Measurements from ENCODE around the gene TMEM178B.

The TMEM178B gene

GRCh38 chr7:141207661-141208060, 133.8 kb downstream of the TMEM178B start:
- no peaks in the 10 kb centered on the region for H3K36me3 ChIP-seq (ENCODE audit: control insufficient read depth in 5 of 5, insufficient read depth in 5 of 5, low read length in 5 of 5)
- H3K4me1 ChIP-seq (ENCODE audit: control insufficient read depth in 5 of 5, insufficient read depth in 5 of 5, low read length in 5 of 5): no peaks in the 10 kb centered on the region
- peaks cover 0 to 3% (median 0%) of the 10 kb centered on the region in 5 donors for H3K27me3 ChIP-seq (ENCODE audit: control insufficient read depth in 5 of 5, insufficient read depth in 4 of 5, low read length in 5 of 5)
- no peak overlapping the region for H3K27ac ChIP-seq (ENCODE audit: low read depth, low read length)
- H3K9me3 ChIP-seq (ENCODE audit: control insufficient read depth in 5 of 5, low read length in 5 of 5): no peaks in the 10 kb centered on the region
- no peak overlapping the region for H3K4me3 ChIP-seq (ENCODE audit: low read depth in 1 of 5, low read length in 5 of 5)
- no peak overlapping the region for H3K9ac ChIP-seq (ENCODE audit: low read length in 5 of 5)

DNA sequence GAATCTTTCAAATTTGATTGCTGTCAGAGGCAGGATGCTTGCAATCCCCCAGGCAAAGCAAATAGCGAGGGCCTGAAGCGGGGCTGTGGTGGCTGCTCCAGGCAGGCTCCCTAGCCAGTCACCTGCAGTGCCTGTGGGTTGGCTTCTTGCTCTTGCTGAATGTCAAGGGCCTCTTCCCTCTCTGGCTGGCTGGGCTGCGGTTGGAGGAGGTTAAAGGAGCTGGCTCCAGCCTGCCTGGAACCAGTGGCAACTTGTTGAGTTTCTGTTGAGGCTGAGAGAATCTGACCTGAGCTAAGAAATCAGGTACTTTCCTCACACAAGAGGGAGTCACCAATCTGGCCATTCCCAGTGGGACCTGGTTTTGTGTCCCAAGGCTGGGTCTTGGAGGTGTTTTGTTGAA, 134.7 kb downstream of the TMEM178B start:
- no peak overlapping the region for H3K4me3 ChIP-seq (ENCODE audit: low read depth in 1 of 5, low read length in 5 of 5)
- H3K27me3 ChIP-seq (ENCODE audit: control insufficient read depth in 5 of 5, insufficient read depth in 4 of 5, low read length in 5 of 5): peaks cover 0 to 3% (median 0%) of the 10 kb centered on the region in 5 donors
- no peaks in the 10 kb centered on the region for H3K4me1 ChIP-seq (ENCODE audit: control insufficient read depth in 5 of 5, insufficient read depth in 5 of 5, low read length in 5 of 5)
- no peaks in the 10 kb centered on the region for H3K36me3 ChIP-seq (ENCODE audit: control insufficient read depth in 5 of 5, insufficient read depth in 5 of 5, low read length in 5 of 5)
- H3K9me3 ChIP-seq (ENCODE audit: control insufficient read depth in 5 of 5, low read length in 5 of 5): no peaks in the 10 kb centered on the region
- no peak overlapping the region for H3K27ac ChIP-seq (ENCODE audit: low read depth, low read length)
- no peak overlapping the region for H3K9ac ChIP-seq (ENCODE audit: low read length in 5 of 5)

- Histone ChIP-seq H3K9me3 (ENCODE audit: control insufficient read depth in 5 of 5, low read length in 5 of 5) (no peaks in the 10 kb centered on the region), H3K9ac (ENCODE audit: low read length in 5 of 5) (no peak overlapping the region), H3K27ac (ENCODE audit: low read depth, low read length) (no peak overlapping the region), H3K4me3 (ENCODE audit: low read depth in 1 of 5, low read length in 5 of 5) (no peak overlapping the region), H3K27me3 (ENCODE audit: control insufficient read depth in 5 of 5, insufficient read depth in 4 of 5, low read length in 5 of 5) (no peaks in the 10 kb centered on the region), H3K36me3 (ENCODE audit: control insufficient read depth in 5 of 5, insufficient read depth in 5 of 5, low read length in 5 of 5) (no peaks in the 10 kb centered on the region), H3K4me1 (ENCODE audit: control insufficient read depth in 5 of 5, insufficient read depth in 5 of 5, low read length in 5 of 5) (no peaks in the 10 kb centered on the region)
Measured at GRCh38 chr7:141209454-141209853, 135.6 kb downstream of the TMEM178B start.

DNA sequence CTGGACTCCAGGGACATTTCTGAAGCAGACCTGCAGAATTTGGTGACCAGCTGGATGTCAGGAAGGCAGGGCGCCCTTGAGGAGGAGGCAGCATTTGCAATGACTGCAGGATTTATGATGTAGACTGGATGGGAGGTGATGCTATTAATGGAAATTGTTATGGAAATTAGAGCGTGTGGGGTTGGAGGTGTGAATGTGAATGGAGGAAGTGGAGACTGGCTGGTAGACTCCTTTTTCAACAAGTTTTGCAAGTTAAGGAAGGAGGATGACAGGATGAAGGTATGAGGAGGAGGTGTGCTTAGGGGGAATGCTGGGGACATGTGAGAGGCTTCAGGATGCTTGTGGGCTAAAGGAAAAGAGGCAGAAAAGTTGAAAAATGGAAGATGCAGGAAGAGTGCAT, 137.0 kb downstream of the TMEM178B start:
- H3K27ac ChIP-seq (ENCODE audit: low read depth, low read length): no peak overlapping the region
- no peaks in the 10 kb centered on the region for H3K4me1 ChIP-seq (ENCODE audit: control insufficient read depth in 5 of 5, insufficient read depth in 5 of 5, low read length in 5 of 5)
- H3K4me3 ChIP-seq (ENCODE audit: low read depth in 1 of 5, low read length in 5 of 5): no peak overlapping the region
- H3K36me3 ChIP-seq (ENCODE audit: control insufficient read depth in 5 of 5, insufficient read depth in 5 of 5, low read length in 5 of 5): no peaks in the 10 kb centered on the region
- H3K27me3 ChIP-seq (ENCODE audit: control insufficient read depth in 5 of 5, insufficient read depth in 4 of 5, low read length in 5 of 5): no peaks in the 10 kb centered on the region
- no peaks in the 10 kb centered on the region for H3K9me3 ChIP-seq (ENCODE audit: control insufficient read depth in 5 of 5, low read length in 5 of 5)
- no peak overlapping the region for H3K9ac ChIP-seq (ENCODE audit: low read length in 5 of 5)

DNA sequence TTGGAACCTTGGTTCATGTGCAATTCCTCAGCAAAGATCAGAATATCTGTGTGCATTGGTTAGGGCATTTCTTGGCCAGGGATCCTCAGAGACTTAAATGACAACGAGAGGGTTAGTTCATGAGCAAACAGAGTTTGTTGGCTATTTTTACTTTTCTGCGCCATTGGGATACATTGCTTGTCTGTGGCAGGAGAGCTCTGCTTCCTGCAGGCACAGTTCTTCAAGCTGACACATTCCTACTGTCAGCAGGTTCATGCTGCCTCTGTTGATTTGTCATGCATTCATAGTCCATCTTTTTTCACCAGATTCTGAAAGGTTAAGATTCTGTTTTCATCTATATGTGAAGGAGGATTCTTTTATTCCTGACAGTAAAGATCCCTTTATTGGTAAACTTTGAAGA, 139.4 kb downstream of the TMEM178B start:
- Histone ChIP-seq H3K4me3 (ENCODE audit: low read depth in 1 of 5, low read length in 5 of 5) (no peak overlapping the region), H3K9ac (ENCODE audit: low read length in 5 of 5) (no peak overlapping the region), H3K27me3 (ENCODE audit: control insufficient read depth in 5 of 5, insufficient read depth in 4 of 5, low read length in 5 of 5) (no peaks in the 10 kb centered on the region), H3K36me3 (ENCODE audit: control insufficient read depth in 5 of 5, insufficient read depth in 5 of 5, low read length in 5 of 5) (no peaks in the 10 kb centered on the region), H3K27ac (ENCODE audit: low read depth, low read length) (no peak overlapping the region), H3K4me1 (ENCODE audit: control insufficient read depth in 5 of 5, insufficient read depth in 5 of 5, low read length in 5 of 5) (no peaks in the 10 kb centered on the region), H3K9me3 (ENCODE audit: control insufficient read depth in 5 of 5, low read length in 5 of 5) (no peaks in the 10 kb centered on the region)

DNA sequence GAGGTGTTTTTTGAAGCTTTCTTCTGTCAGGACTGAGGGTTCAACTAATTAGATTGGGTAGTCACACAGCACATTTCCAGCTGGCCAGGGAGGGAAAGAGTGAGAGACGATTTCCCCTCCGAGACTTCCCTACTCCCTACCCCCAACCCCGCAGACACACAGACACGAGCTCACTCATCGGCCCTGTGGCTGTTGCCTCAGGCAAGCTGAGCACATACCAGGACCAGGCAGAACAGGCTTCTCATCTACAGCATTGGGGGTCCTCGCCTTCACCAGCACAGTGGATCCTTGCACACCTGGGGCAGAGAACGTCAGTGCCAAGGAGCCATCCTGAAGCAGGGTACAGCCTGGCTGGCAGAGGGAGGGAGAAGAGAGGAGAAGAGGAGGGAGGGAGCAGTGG, 144.1 kb downstream of the TMEM178B start:
- peaks cover 0 to 3% (median 0%) of the 10 kb centered on the region in 5 donors for H3K27me3 ChIP-seq (ENCODE audit: control insufficient read depth in 5 of 5, insufficient read depth in 4 of 5, low read length in 5 of 5)
- no peak overlapping the region for H3K27ac ChIP-seq (ENCODE audit: low read depth, low read length)
- no peaks in the 10 kb centered on the region for H3K9me3 ChIP-seq (ENCODE audit: control insufficient read depth in 5 of 5, low read length in 5 of 5)
- no peaks in the 10 kb centered on the region for H3K4me1 ChIP-seq (ENCODE audit: control insufficient read depth in 5 of 5, insufficient read depth in 5 of 5, low read length in 5 of 5)
- H3K9ac ChIP-seq (ENCODE audit: low read length in 5 of 5): no peak overlapping the region
- no peaks in the 10 kb centered on the region for H3K36me3 ChIP-seq (ENCODE audit: control insufficient read depth in 5 of 5, insufficient read depth in 5 of 5, low read length in 5 of 5)
- no peak overlapping the region for H3K4me3 ChIP-seq (ENCODE audit: low read depth in 1 of 5, low read length in 5 of 5)

GRCh38 chr7:141218941-141219340, 145.1 kb downstream of the TMEM178B start:
- H3K4me1 ChIP-seq (ENCODE audit: control insufficient read depth in 5 of 5, insufficient read depth in 5 of 5, low read length in 5 of 5): no peaks in the 10 kb centered on the region
- H3K9ac ChIP-seq (ENCODE audit: low read length in 5 of 5): no peak overlapping the region
- H3K27ac ChIP-seq (ENCODE audit: low read depth, low read length): no peak overlapping the region
- H3K27me3 ChIP-seq (ENCODE audit: control insufficient read depth in 5 of 5, insufficient read depth in 4 of 5, low read length in 5 of 5): peaks cover 0 to 3% (median 0%) of the 10 kb centered on the region in 5 donors
- no peaks in the 10 kb centered on the region for H3K9me3 ChIP-seq (ENCODE audit: control insufficient read depth in 5 of 5, low read length in 5 of 5)
- H3K4me3 ChIP-seq (ENCODE audit: low read depth in 1 of 5, low read length in 5 of 5): no peak overlapping the region
- no peaks in the 10 kb centered on the region for H3K36me3 ChIP-seq (ENCODE audit: control insufficient read depth in 5 of 5, insufficient read depth in 5 of 5, low read length in 5 of 5)

DNA sequence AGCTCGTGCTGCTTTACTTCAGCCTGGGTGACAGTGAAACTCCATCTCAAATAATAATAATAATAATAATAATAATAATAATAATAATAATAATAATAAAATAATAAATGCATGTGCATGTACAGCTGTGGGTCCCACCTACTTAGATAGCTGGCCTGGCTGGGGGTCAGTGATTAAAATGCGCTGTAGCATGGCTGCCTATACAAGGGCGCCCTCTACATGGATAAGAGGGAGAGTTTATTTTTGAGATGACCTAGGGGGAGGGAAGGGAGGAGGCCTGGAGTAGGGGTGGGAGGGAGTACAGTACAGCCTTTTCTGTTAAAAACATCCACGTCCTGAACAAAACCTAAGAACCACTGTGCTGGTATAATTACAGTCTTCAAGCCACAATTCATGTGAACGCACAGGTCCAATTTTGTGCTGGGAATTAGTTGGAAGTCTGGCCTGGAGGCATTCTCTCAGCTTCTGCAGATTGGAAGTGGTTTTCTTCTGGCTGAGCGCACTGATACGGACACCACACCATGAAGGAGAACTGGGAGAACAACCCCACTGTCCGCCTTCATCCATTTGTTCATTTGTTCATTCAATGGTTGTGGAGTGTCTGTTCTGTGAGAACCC, 146.5 kb downstream of the TMEM178B start:
- H3K36me3 ChIP-seq (ENCODE audit: control insufficient read depth in 5 of 5, insufficient read depth in 5 of 5, low read length in 5 of 5): no peaks in the 10 kb centered on the region
- H3K9me3 ChIP-seq (ENCODE audit: control insufficient read depth in 5 of 5, low read length in 5 of 5): no peaks in the 10 kb centered on the region
- no peak overlapping the region for H3K4me3 ChIP-seq (ENCODE audit: low read depth in 1 of 5, low read length in 5 of 5)
- no peak overlapping the region for H3K9ac ChIP-seq (ENCODE audit: low read length in 5 of 5)
- H3K4me1 ChIP-seq (ENCODE audit: control insufficient read depth in 5 of 5, insufficient read depth in 5 of 5, low read length in 5 of 5): no peaks in the 10 kb centered on the region
- peaks cover 0 to 3% (median 0%) of the 10 kb centered on the region in 5 donors for H3K27me3 ChIP-seq (ENCODE audit: control insufficient read depth in 5 of 5, insufficient read depth in 4 of 5, low read length in 5 of 5)
- no peak overlapping the region for H3K27ac ChIP-seq (ENCODE audit: low read depth, low read length)

DNA sequence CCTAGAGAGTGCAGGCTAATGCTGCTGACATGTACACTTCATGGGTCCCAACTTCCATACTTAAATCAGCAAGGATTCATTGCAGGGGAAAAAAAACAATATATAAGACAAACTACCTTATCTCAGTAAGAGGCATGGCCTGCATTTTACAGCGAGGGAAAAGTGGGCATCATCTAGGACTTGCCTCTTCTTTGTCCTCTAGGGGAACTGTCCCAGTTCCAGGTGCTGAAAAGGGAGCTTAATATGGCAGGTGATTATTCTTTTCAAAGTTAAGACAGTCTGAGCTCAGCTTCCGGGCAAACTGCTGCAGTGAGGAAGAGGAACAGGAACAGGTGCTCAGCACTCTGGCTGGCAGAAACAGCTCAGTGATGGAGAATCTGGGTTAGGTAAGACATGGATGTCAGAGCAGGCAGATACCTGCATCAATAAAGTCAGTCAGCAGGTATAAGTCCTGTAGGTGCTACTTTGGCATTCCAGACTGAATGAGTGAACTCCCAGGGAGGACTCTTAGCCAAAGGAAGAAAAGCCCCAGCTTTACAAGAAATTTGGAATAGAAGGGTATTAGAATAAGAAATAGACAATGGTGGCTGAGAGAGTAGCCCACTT, 147.2 kb downstream of the TMEM178B start:
- H3K4me1 ChIP-seq (ENCODE audit: control insufficient read depth in 5 of 5, insufficient read depth in 5 of 5, low read length in 5 of 5): no peaks in the 10 kb centered on the region
- no peaks in the 10 kb centered on the region for H3K9me3 ChIP-seq (ENCODE audit: control insufficient read depth in 5 of 5, low read length in 5 of 5)
- H3K9ac ChIP-seq (ENCODE audit: low read length in 5 of 5): no peak overlapping the region
- no peak overlapping the region for H3K4me3 ChIP-seq (ENCODE audit: low read depth in 1 of 5, low read length in 5 of 5)
- no peak overlapping the region for H3K27ac ChIP-seq (ENCODE audit: low read depth, low read length)
- H3K36me3 ChIP-seq (ENCODE audit: control insufficient read depth in 5 of 5, insufficient read depth in 5 of 5, low read length in 5 of 5): no peaks in the 10 kb centered on the region
- peaks cover 0 to 3% (median 0%) of the 10 kb centered on the region in 5 donors for H3K27me3 ChIP-seq (ENCODE audit: control insufficient read depth in 5 of 5, insufficient read depth in 4 of 5, low read length in 5 of 5)

GRCh38 chr7:141225916-141226618, 152.2 kb downstream of the TMEM178B start:
- Histone ChIP-seq H3K9ac (ENCODE audit: low read length in 5 of 5) (no peak overlapping the region), H3K9me3 (ENCODE audit: control insufficient read depth in 5 of 5, low read length in 5 of 5) (no peaks in the 10 kb centered on the region), H3K4me1 (ENCODE audit: control insufficient read depth in 5 of 5, insufficient read depth in 5 of 5, low read length in 5 of 5) (no peaks in the 10 kb centered on the region), H3K27ac (ENCODE audit: low read depth, low read length) (no peak overlapping the region), H3K4me3 (ENCODE audit: low read depth in 1 of 5, low read length in 5 of 5) (no peak overlapping the region), H3K36me3 (ENCODE audit: control insufficient read depth in 5 of 5, insufficient read depth in 5 of 5, low read length in 5 of 5) (no peaks in the 10 kb centered on the region), H3K27me3 (ENCODE audit: control insufficient read depth in 5 of 5, insufficient read depth in 4 of 5, low read length in 5 of 5) (no peaks in the 10 kb centered on the region)
